Body of pancreas (tissue), 4 donors: ENCODE data around the gene TTF2. TPM values are rescaled to one million over a fixed set of nuclear protein-coding genes. Genes with fewer than 3 reads are reported as not detected.

Experiments used
- ATAC-seq: fragments of 150-250 bp; one replicate; pipeline ENCODE4 v1.9.1; 2016
- DNase-seq, 4 donors: peaks; one replicate each; pipeline ENCODE4 v3.0.0-alpha.2; 2019
- H3K27ac ChIP-seq, 4 donors: fragments of 200-600 bp; sonication (generic); 1 replicate in 3 of 4; 2 replicates in 1 of 4; pipeline versions ENCODE4 v1.5.1 to v1.6.1; 2016 to 2019; ENCODE audit warnings: mild to moderate bottlenecking in 1 of 4, mixed read lengths in 1 of 4, moderate library complexity in 1 of 4
- H3K27me3 ChIP-seq, 2 donors: fragments of 200-600 bp; sonication (generic); one replicate each; pipeline ENCODE4 v1.6.0; 2016; ENCODE audit warnings: mild to moderate bottlenecking in 1 of 2
- H3K36me3 ChIP-seq, 2 donors: fragments of 200-600 bp; sonication (generic); replicated peaks in 1 of 2; 2 replicates each; pipeline ENCODE4 v1.5.1; 2016; ENCODE audit warnings: low read depth in 2 of 2; ENCODE audit not compliant: insufficient read depth in 1 of 2
- H3K4me1 ChIP-seq: fragments of 200-600 bp; sonication (generic); one replicate; pipeline ENCODE4 v1.6.0; 2016
- H3K4me3 ChIP-seq, 2 donors: fragments of 200-600 bp; sonication (generic); 1 replicate in 1 of 2; 2 replicates in 1 of 2; pipeline ENCODE4 v1.5.1; 2016 to 2019
- H3K9me3 ChIP-seq, 3 donors: fragments of 200-600 bp; sonication (generic); 1 replicate in 2 of 3; 2 replicates in 1 of 3; pipeline ENCODE4 v1.5.1; 2016
- CTCF ChIP-seq, 7 experiments: fragments of 450-650 bp in 4 of 7; fragments of 200-600 bp in 3 of 7; sonication (generic) in 3 of 7; IDR thresholded peaks; one replicate each; pipeline ENCODE4 v1.5.1; 2016 to 2019; ENCODE audit warnings: antibody characterized with exemption in 7 of 7
- POLR2A ChIP-seq, 3 donors: fragments of 450-650 bp; IDR thresholded peaks; one replicate each; pipeline ENCODE4 v1.6.1; 2016; ENCODE audit warnings: antibody characterized with exemption in 3 of 3, mild to moderate bottlenecking in 2 of 3
- WGBS, 2 donors: methylation state at CpG; one replicate each; pipeline ENCODE4 v1.1.5; 2017; 5-methylcytosine and 5-hydroxymethylcytosine counted together
- intact Hi-C: fragments of 100-400 bp; cut with DNase I; formaldehyde crosslinking; loops from one replicate; pipeline ENCODE4 v1.15.1; 2023
- total RNA-seq, 2 donors: library from RNA; depleted of rRNA; stranded (reverse); fragments of >200 nt; gene quantifications; one replicate each; pipeline ENCODE4 v1.1.0, GENCODE V29; 2016

The TTF2 gene
- total RNA-seq, 2 donors from 2014 or later: 7.8 to 9.6 TPM

GRCh38 chr1:117136749-117137148 is 76.6 kb downstream of the TTF2 start:
- intact Hi-C loops: no loop called here
- Histone ChIP-seq H3K27me3 (no peaks in the 10 kb centered on the region), H3K4me1 (no peaks in the 10 kb centered on the region), H3K9me3 (no peaks in the 10 kb centered on the region), H3K36me3 (no peaks in the 10 kb centered on the region), H3K27ac (no peak overlapping the region), H3K4me3 (no peak overlapping the region)
- ATAC-seq (no peak), DNase-seq (no peak)
- 50 to 59% methylated on average over 2 of the region's 2 CpGs for WGBS, 2 donors
- TF ChIP-seq POLR2A (IDR thresholded peaks at IDR 0.05): no peak
- TF ChIP-seq CTCF (IDR thresholded peaks at IDR 0.05): no peak

- Histone ChIP-seq H3K4me1 (no peaks in the 10 kb centered on the region), H3K27ac (no peak overlapping the region), H3K9me3 (no peaks in the 10 kb centered on the region), H3K27me3 (no peaks in the 10 kb centered on the region), H3K36me3 (no peaks in the 10 kb centered on the region), H3K4me3 (no peak overlapping the region)
- no peak for DNase-seq
- intact Hi-C loops: no loop called here
- no peak for ATAC-seq
- 48 to 71% methylated on average over 3 of the region's 3 CpGs for WGBS, 2 donors
- TF ChIP-seq CTCF (IDR thresholded peaks at IDR 0.05) (no peak), POLR2A (IDR thresholded peaks at IDR 0.05) (no peak)
Observed at GRCh38 chr1:117137281-117137855, 77.2 kb downstream of the TTF2 start.

GRCh38 chr1:117138106-117138505 is 78.0 kb downstream of the TTF2 start:
- H3K9me3 ChIP-seq: no peaks in the 10 kb centered on the region
- DNase-seq (no peak), ATAC-seq (no peak)
- no peaks in the 10 kb centered on the region for H3K27me3 ChIP-seq
- no peaks in the 10 kb centered on the region for H3K4me1 ChIP-seq
- WGBS, 2 donors: 87 to 89% methylated on average over 3 of the region's 3 CpGs
- intact Hi-C loops: no loop called here
- H3K36me3 ChIP-seq: no peaks in the 10 kb centered on the region
- H3K4me3 ChIP-seq: no peak overlapping the region
- TF ChIP-seq POLR2A (IDR thresholded peaks at IDR 0.05) (no peak), CTCF (IDR thresholded peaks at IDR 0.05) (no peak)
- no peak overlapping the region for H3K27ac ChIP-seq

GRCh38 chr1:117138561-117138960 is 78.4 kb downstream of the TTF2 start:
- Histone ChIP-seq H3K27ac (no peak overlapping the region), H3K9me3 (no peaks in the 10 kb centered on the region), H3K4me1 (no peaks in the 10 kb centered on the region), H3K27me3 (no peaks in the 10 kb centered on the region), H3K36me3 (no peaks in the 10 kb centered on the region), H3K4me3 (no peak overlapping the region)
- 90 to 92% methylated on average over 1 of the region's 1 CpG for WGBS, 2 donors
- ATAC-seq: no peak
- intact Hi-C loops: no loop called here
- TF ChIP-seq POLR2A (IDR thresholded peaks at IDR 0.05) (no peak), CTCF (IDR thresholded peaks at IDR 0.05) (no peak)
- no peak for DNase-seq

GRCh38 chr1:117142200-117142599 is 82.1 kb downstream of the TTF2 start:
- H3K4me1 ChIP-seq: no peaks in the 10 kb centered on the region
- no peaks in the 10 kb centered on the region for H3K27me3 ChIP-seq
- H3K27ac ChIP-seq: no peak overlapping the region
- no peak for ATAC-seq
- no peaks in the 10 kb centered on the region for H3K36me3 ChIP-seq
- H3K4me3 ChIP-seq: no peak overlapping the region
- no peak for DNase-seq
- 91 to 93% methylated on average over 2 of the region's 2 CpGs for WGBS, 2 donors
- H3K9me3 ChIP-seq: no peaks in the 10 kb centered on the region
- intact Hi-C loops: no loop called here
- TF ChIP-seq CTCF (IDR thresholded peaks at IDR 0.05) (no peak), POLR2A (IDR thresholded peaks at IDR 0.05) (no peak)
